H1 (cell line): ENCODE measurements around the gene ADH1B. TPM values are rescaled to one million over a fixed set of nuclear protein-coding genes. Genes with fewer than 3 reads are reported as not detected.

Experiments used
- CTCF ChIA-PET: fragments of 300-600 bp; sonication (Branson Sonifier 250); formaldehyde crosslinking; loops from one replicate; lab custom pipeline; 2021; ENCODE audit not compliant: partially characterized antibody; lab: Charles Lee
- POLR2A ChIA-PET: fragments of 300-600 bp; sonication (Branson Sonifier 250); formaldehyde crosslinking; loops from one replicate; lab custom pipeline; 2021; ENCODE audit warnings: inconsistent platforms; ENCODE audit not compliant: partially characterized antibody; lab: Charles Lee
- DNase-seq, 2 experiments: peaks; one replicate each; pipeline versions ENCODE4 v3.0.0 to v3.0.0-alpha.2; 2010 to 2022; ENCODE audit warnings: low spot score in 2 of 2, low read depth in 1 of 2, mixed read lengths in 1 of 2
- FAIRE-seq: peaks from 2 replicates; lab custom pipeline; 2011; peaks lifted over from hg19 to GRCh38; lab: Jason Lieb, UNC
- H2AFZ ChIP-seq: 2 replicates; pipeline ENCODE4 v1.8.1; 2012; ENCODE audit warnings: low read length, inconsistent platforms
- H2AK5ac ChIP-seq: 2 replicates; pipeline ENCODE4 v1.6.1; 2013; ENCODE audit warnings: low read depth, low read length
- H2BK120ac ChIP-seq: replicated peaks from 2 replicates; pipeline ENCODE3; 2013; ENCODE audit warnings: low read depth, low read length, inconsistent platforms
- H2BK12ac ChIP-seq: 2 replicates; pipeline ENCODE4 v1.6.1; 2013; ENCODE audit warnings: low read depth, low read length
- H2BK15ac ChIP-seq: 2 replicates; pipeline ENCODE4 v1.6.1; 2013; ENCODE audit warnings: low read length
- H2BK20ac ChIP-seq: 2 replicates; pipeline ENCODE4 v1.6.1; 2013; ENCODE audit warnings: low read length
- H2BK5ac ChIP-seq: 2 replicates; pipeline ENCODE4 v1.6.1; 2013; ENCODE audit warnings: low read depth, low read length
- H3K14ac ChIP-seq: 2 replicates; pipeline ENCODE4 v1.6.1; 2013; ENCODE audit warnings: inconsistent platforms; ENCODE audit not compliant: insufficient read length
- H3K18ac ChIP-seq: 2 replicates; pipeline ENCODE4 v1.6.1; 2013; ENCODE audit warnings: low read length; ENCODE audit errors: extremely low read depth
- H3K23ac ChIP-seq: 2 replicates; pipeline ENCODE4 v1.6.1; 2013; ENCODE audit warnings: inconsistent platforms; ENCODE audit not compliant: insufficient read length
- H3K23me2 ChIP-seq: 2 replicates; pipeline ENCODE4 v1.6.1; 2013; ENCODE audit warnings: low read depth, low read length
- H3K27ac ChIP-seq: 2 replicates; pipeline ENCODE4 v1.6.1; 2011; ENCODE audit warnings: low read depth, low read length, inconsistent platforms
- H3K27me3 ChIP-seq, 4 experiments: replicated peaks in 1 of 4; 1 replicate in 1 of 4; 2 replicates in 3 of 4; pipeline versions ENCODE4 v1.6.1 to v1.8.1; 2011 to 2013; ENCODE audit warnings: low read length in 3 of 4, mild to moderate bottlenecking in 3 of 4, inconsistent platforms in 2 of 4, mixed read lengths in 2 of 4, moderate library complexity in 1 of 4; ENCODE audit not compliant: control insufficient read depth in 3 of 4, insufficient read depth in 3 of 4; ENCODE audit errors: extremely low read depth in 1 of 4
- H3K36me3 ChIP-seq, 4 experiments: 2 replicates each; pipeline versions ENCODE4 v1.6.1 to v1.8.1; 2011 to 2013; ENCODE audit warnings: mild to moderate bottlenecking in 4 of 4, low read length in 3 of 4, moderate library complexity in 2 of 4, control low read depth in 1 of 4, inconsistent platforms in 1 of 4; ENCODE audit not compliant: insufficient read depth in 4 of 4, control insufficient read depth in 2 of 4
- H3K4ac ChIP-seq: replicated peaks from 2 replicates; pipeline ENCODE3; 2013; ENCODE audit warnings: low read length, low read depth, mixed read lengths, inconsistent platforms; ENCODE audit not compliant: insufficient read length
- H3K4me1 ChIP-seq, 4 experiments: replicated peaks in 1 of 4; 1 replicate in 1 of 4; 2 replicates in 3 of 4; pipeline versions ENCODE4 v1.6.1 to v1.8.1; 2011 to 2013; ENCODE audit warnings: low read length in 3 of 4, inconsistent platforms in 2 of 4, mixed read lengths in 1 of 4; ENCODE audit not compliant: insufficient read depth in 4 of 4, control insufficient read depth in 3 of 4
- H3K4me2 ChIP-seq, 2 experiments: 2 replicates each; pipeline versions ENCODE4 v1.6.1 to v1.8.1; 2011 to 2013; ENCODE audit warnings: low read depth in 2 of 2, low read length in 2 of 2, control low read depth in 1 of 2, inconsistent platforms in 1 of 2, mild to moderate bottlenecking in 1 of 2; ENCODE audit not compliant: insufficient read depth in 1 of 2
- H3K4me3 ChIP-seq, 4 experiments: fragments of 200-600, 300-600 bp in 1 of 4; sonication (generic), shearing (Covaris generic), sonication (Bioruptor Twin) in 1 of 4; 2 replicates each; pipeline versions ENCODE4 v1.5.1 to v1.8.1; 2011 to 2016; ENCODE audit warnings: low read length in 4 of 4, low read depth in 3 of 4, control low read depth in 2 of 4, inconsistent platforms in 2 of 4, mild to moderate bottlenecking in 2 of 4, mixed read lengths in 1 of 4, moderate library complexity in 1 of 4; ENCODE audit not compliant: insufficient read depth in 2 of 4; ENCODE audit errors: extremely low read depth in 1 of 4
- H3K56ac ChIP-seq: replicated peaks from 2 replicates; pipeline ENCODE3; 2013; ENCODE audit warnings: low read depth, mild to moderate bottlenecking, mixed read lengths, low read length, inconsistent platforms; ENCODE audit not compliant: insufficient read length
- H3K79me1 ChIP-seq: 2 replicates; pipeline ENCODE4 v1.6.1; 2013; ENCODE audit warnings: low read depth, low read length, control low read depth
- H3K79me2 ChIP-seq, 2 experiments: 2 replicates each; pipeline versions ENCODE4 v1.6.1 to v1.8.1; 2012 to 2013; ENCODE audit warnings: low read length in 2 of 2, mild to moderate bottlenecking in 2 of 2, inconsistent platforms in 1 of 2; ENCODE audit not compliant: insufficient read depth in 2 of 2, control insufficient read depth in 1 of 2
- H3K9ac ChIP-seq, 4 experiments: replicated peaks in 1 of 4; 1 replicate in 1 of 4; 2 replicates in 3 of 4; pipeline versions ENCODE4 v1.6.1 to v1.8.1; 2011 to 2013; ENCODE audit warnings: low read depth in 3 of 4, low read length in 3 of 4, control low read depth in 2 of 4, mild to moderate bottlenecking in 2 of 4, moderate library complexity in 2 of 4, inconsistent platforms in 1 of 4; ENCODE audit errors: extremely low read depth in 1 of 4
- H3K9me3 ChIP-seq, 2 experiments: 2 replicates each; pipeline versions ENCODE4 v1.6.1 to v1.8.1; 2012 to 2013; ENCODE audit warnings: mild to moderate bottlenecking in 2 of 2, moderate library complexity in 2 of 2, control low read depth in 1 of 2, inconsistent platforms in 1 of 2, low read depth in 1 of 2, low read length in 1 of 2, mixed read lengths in 1 of 2; ENCODE audit not compliant: insufficient read depth in 2 of 2
- H4K20me1 ChIP-seq, 2 experiments: replicated peaks in 1 of 2; 2 replicates each; pipeline versions ENCODE3 to v1.8.1; 2011 to 2013; ENCODE audit warnings: inconsistent platforms in 2 of 2, low read length in 2 of 2, mild to moderate bottlenecking in 1 of 2; ENCODE audit not compliant: insufficient read depth in 2 of 2, control insufficient read depth in 1 of 2
- H4K5ac ChIP-seq: 2 replicates; pipeline ENCODE4 v1.6.1; 2013; ENCODE audit warnings: low read length, low read depth, mixed read lengths, inconsistent platforms; ENCODE audit not compliant: insufficient read length
- H4K8ac ChIP-seq: 2 replicates; pipeline ENCODE4 v1.8.0; 2013; ENCODE audit warnings: mild to moderate bottlenecking, moderate library complexity, low read length, inconsistent platforms; ENCODE audit not compliant: insufficient read depth; ENCODE audit errors: extremely low read depth
- H4K91ac ChIP-seq: replicated peaks from 2 replicates; pipeline ENCODE3; 2013; ENCODE audit warnings: low read length, mixed read lengths, inconsistent platforms; ENCODE audit not compliant: insufficient read length
- BCL11A ChIP-seq, 2 experiments: IDR thresholded peaks; one replicate each; pipeline ENCODE4 v1.6.1; 2011; ENCODE audit warnings: low read depth in 2 of 2, low read length in 2 of 2, mild to moderate bottlenecking in 2 of 2
- FOSL1 ChIP-seq: IDR thresholded peaks from 2 replicates; pipeline ENCODE4 v1.6.1; 2011; ENCODE audit warnings: mild to moderate bottlenecking, low read depth, low read length, moderate library complexity; ENCODE audit not compliant: insufficient read depth
- KDM5A ChIP-seq: fragments of 200-600 bp; IDR thresholded peaks from 2 replicates; pipeline ENCODE4 v1.7.1; 2012; ENCODE audit warnings: mild to moderate bottlenecking, low read length, inconsistent platforms, mixed read lengths
- MAFK ChIP-seq: IDR thresholded peaks from 2 replicates; pipeline ENCODE4 v1.6.1; 2012; ENCODE audit warnings: low read depth, mild to moderate bottlenecking, improper control_type of control experiment, low read length
- WGBS, 2 experiments: shearing (Covaris generic) in 1 of 2; methylation state at CpG; one replicate each; pipeline versions ENCODE4 v1.1.6 to v1.1.7; 2013 to 2015; ENCODE audit warnings: low lambda C conversion rate in 2 of 2, mixed read lengths in 2 of 2, inconsistent platforms in 1 of 2, low coverage in 1 of 2, missing lambda C conversion rate in 1 of 2; ENCODE audit not compliant: insufficient replicate concordance in 2 of 2, insufficient coverage in 1 of 2, insufficient read length in 1 of 2; ENCODE audit errors: extremely low coverage in 1 of 2, missing lambda C conversion rate in 1 of 2; 5-methylcytosine and 5-hydroxymethylcytosine counted together
- polyA plus RNA-seq, 7 experiments: library from polyadenylated mRNA; depleted of rRNA in 3 of 7; stranded (reverse) in 5 of 7; unstranded in 2 of 7; fragments of >200 nt in 5 of 7; fragments of 200-250 nt in 2 of 7; gene quantifications; 1 replicate in 5 of 7; 2 replicates in 1 of 7; 4 replicates in 1 of 7; pipeline versions ENCODE4 v1.2.1 to v1.2.3, GENCODE V29; 2011 to 2013; ENCODE audit warnings: missing spikeins in 2 of 7, mixed read lengths in 2 of 7
- total RNA-seq: library from RNA; stranded (reverse); fragmentation: NEBNext Ultra II Directional; extraction: Animal tissue kit (Norgen Biotek cat#: 25700); gene quantifications from 2 replicates; pipeline ENCODE4 v1.2.1, GENCODE V29; 2021

ADH1B gene
- total and polyA plus RNA-seq, 2 of the 8 experiments (the other 6 are each of a cell fraction or from before 2014, with no cell fraction given) = not detected

DNA sequence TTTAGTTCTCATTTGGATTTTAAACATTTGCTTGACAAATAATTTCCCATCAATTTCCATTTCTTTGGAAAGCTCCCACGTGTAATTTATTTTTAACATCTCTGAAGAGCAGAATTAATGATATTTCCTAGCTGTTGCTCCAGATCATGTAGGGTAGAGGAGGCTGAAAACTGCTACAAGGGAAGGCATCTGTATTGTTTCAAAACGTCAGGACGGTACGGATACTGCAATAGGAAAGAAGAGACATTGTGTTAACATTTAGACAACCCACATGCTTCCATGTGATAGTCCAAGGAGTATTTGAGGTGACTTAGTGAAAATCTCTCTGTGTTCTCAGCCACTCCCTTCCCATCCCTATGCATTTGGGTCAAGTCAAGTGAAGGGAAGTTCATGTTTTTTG is 15.4 kb upstream of the ADH1B start:
- no peak overlapping the region for H4K8ac ChIP-seq
- ChIA-PET CTCF (no interaction called here), POLR2A (no interaction called here)
- H3K14ac ChIP-seq = no peak overlapping the region
- no peaks in the 10 kb centered on the region for H3K79me2 ChIP-seq
- H3K23me2 ChIP-seq = no peaks in the 10 kb centered on the region
- H2BK20ac ChIP-seq = no peak overlapping the region
- H3K9ac ChIP-seq = no peak overlapping the region
- H3K9me3 ChIP-seq = no peaks in the 10 kb centered on the region
- no peaks in the 10 kb centered on the region for H4K20me1 ChIP-seq
- no peaks in the 10 kb centered on the region for H3K79me1 ChIP-seq
- H3K4me2 ChIP-seq = no peak overlapping the region
- no peak overlapping the region for H4K91ac ChIP-seq
- H3K18ac ChIP-seq = no peak overlapping the region
- H2BK5ac ChIP-seq = no peak overlapping the region
- no peak overlapping the region for H2AK5ac ChIP-seq
- WGBS, 2 experiments = 98% methylated on average over 4 of the region's 4 CpGs; no CpG with 5 or more reads in 1 of the 2 experiments
- FAIRE-seq = no peak
- no peaks in the 10 kb centered on the region for H3K4me1 ChIP-seq
- H3K56ac ChIP-seq = no peak overlapping the region
- no peak overlapping the region for H2BK120ac ChIP-seq
- H3K27me3 ChIP-seq = no peaks in the 10 kb centered on the region
- H3K4ac ChIP-seq = no peak overlapping the region
- H3K27ac ChIP-seq = no peak overlapping the region
- no peak overlapping the region for H3K23ac ChIP-seq
- TF ChIP-seq MAFK = no peak
- no peak for TF ChIP-seq KDM5A
- no peak for TF ChIP-seq FOSL1
- no peak for TF ChIP-seq BCL11A (IDR thresholded peaks at IDR 0.05; ENCODE audit: low read depth in 2 of 2, low read length in 2 of 2)
- H4K5ac ChIP-seq = no peak overlapping the region
- no peaks in the 10 kb centered on the region for H3K36me3 ChIP-seq
- H2BK12ac ChIP-seq = no peak overlapping the region
- H2BK15ac ChIP-seq = no peak overlapping the region
- no peak overlapping the region for H3K4me3 ChIP-seq
- H2AFZ ChIP-seq = 0 out of 2 replicates have a peak overlapping the region, but pooled peaks have one; percentile 45
- no peak for DNase-seq
